Measurements from ENCODE around the gene FXYD2.

The FXYD2 gene

GRCh38 chr11:117792992-117793391 lies 31.6 kb downstream of the FXYD2 start:
- TF ChIP-seq ZFX (IDR thresholded peaks at IDR 0.05): no peak
- TF ChIP-seq CTCF (conservative IDR thresholded peaks at IDR 0.05): no peak

GRCh38 chr11:117792241-117792640 lies 32.3 kb downstream of the FXYD2 start:
- TF ChIP-seq CTCF (conservative IDR thresholded peaks at IDR 0.05) (no peak), ZFX (IDR thresholded peaks at IDR 0.05) (no peak)
- H3K27ac ChIP-seq: no peak overlapping the region

More at GRCh38 chr11:117792992-117793391, 31.6 kb downstream of the FXYD2 start:
- H3K27ac ChIP-seq: no peak overlapping the region

GRCh38 chr11:117790279-117790678 lies 34.3 kb downstream of the FXYD2 start:
- TF ChIP-seq ZFX (IDR thresholded peaks at IDR 0.05) (no peak), CTCF (conservative IDR thresholded peaks at IDR 0.05) (no peak)
- H3K27ac ChIP-seq: no peak overlapping the region

GRCh38 chr11:117789241-117789640 lies 35.3 kb downstream of the FXYD2 start:
- H3K27ac ChIP-seq: no peak overlapping the region
- TF ChIP-seq CTCF (conservative IDR thresholded peaks at IDR 0.05): no peak
- TF ChIP-seq ZFX (IDR thresholded peaks at IDR 0.05): no peak

- no peak overlapping the region for H3K27ac ChIP-seq
- TF ChIP-seq CTCF (conservative IDR thresholded peaks at IDR 0.05) (no peak), ZFX (IDR thresholded peaks at IDR 0.05) (no peak)
Measured at GRCh38 chr11:117786135-117786870, 38.2 kb downstream of the FXYD2 start.

GRCh38 chr11:117782101-117782500 lies 42.4 kb downstream of the FXYD2 start:
- TF ChIP-seq ZFX (IDR thresholded peaks at IDR 0.05): no peak
- TF ChIP-seq CTCF (conservative IDR thresholded peaks at IDR 0.05): no peak
- peak overlapping the region; percentile 4; the same call in 1 of the 2 replicates for H3K27ac ChIP-seq

GRCh38 chr11:117781627-117782026 lies 42.9 kb downstream of the FXYD2 start:
- TF ChIP-seq CTCF (conservative IDR thresholded peaks at IDR 0.05) (no peak), ZFX (IDR thresholded peaks at IDR 0.05) (no peak)
- no peak overlapping the region for H3K27ac ChIP-seq
